NCI-H2196 treated with DMSO at 0.1 percent for 48 hours (cell line): ENCODE data around the gene RPS21.
A peak's percentile ranks its signal among the peaks of the same experiment; 100 is the strongest.

ENCODE experiments used
- DNase-seq: peaks from one replicate; lab custom pipeline; 2025; ENCODE audit not compliant: unreplicated experiment; lab: John Stamatoyannopoulos, UW

The RPS21 gene

DNA sequence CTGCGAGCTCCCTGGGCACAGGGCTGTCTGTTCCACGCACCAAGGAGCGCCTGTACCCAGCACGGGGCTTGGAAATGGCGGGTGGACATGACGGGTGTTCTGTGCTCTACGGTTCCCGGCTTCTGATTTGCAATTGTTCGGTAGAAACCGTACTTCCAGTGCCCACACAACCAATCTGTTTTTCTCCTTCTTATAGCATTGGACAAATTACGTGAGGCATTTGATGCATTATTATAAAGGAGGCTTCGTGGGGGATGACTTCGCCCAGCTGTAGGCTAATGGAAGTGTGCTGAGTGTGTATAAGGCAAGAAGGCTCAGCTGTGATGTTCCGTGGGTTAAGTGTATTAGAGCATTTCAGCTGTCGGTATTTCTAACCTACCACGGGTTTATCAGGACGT, 9.8 kb upstream of the RPS21 start:
- DNase-seq, result no peak

DNA sequence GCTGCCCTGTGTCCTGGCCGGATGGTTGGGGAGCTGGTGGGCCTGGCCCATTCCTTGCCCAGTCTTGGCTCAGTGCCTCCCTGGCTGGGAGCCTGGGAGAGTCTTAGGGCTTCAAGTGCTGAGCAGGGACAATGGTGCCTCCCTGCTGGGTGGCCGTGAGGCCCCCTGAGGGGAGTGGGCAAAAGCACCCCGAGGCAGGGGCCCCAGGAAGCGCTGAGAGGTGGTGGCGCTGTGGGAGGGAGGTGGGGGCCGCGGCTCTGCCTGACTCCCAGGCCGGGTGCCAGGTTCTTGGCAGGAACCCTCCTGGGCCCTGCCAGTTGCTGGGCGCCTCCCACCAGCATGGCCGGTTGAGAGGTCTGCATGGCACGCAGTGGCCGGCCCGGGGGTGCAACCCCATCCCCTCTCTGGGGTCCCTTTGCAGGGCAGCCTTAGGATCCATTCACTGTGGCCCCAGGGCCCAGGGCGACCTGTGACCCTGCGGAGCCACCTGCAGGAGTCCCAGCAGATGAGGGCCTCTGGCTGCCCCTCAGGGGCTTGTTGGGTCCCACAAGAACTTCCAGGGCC, 9.2 kb upstream of the RPS21 start:
- no peak for DNase-seq

DNA sequence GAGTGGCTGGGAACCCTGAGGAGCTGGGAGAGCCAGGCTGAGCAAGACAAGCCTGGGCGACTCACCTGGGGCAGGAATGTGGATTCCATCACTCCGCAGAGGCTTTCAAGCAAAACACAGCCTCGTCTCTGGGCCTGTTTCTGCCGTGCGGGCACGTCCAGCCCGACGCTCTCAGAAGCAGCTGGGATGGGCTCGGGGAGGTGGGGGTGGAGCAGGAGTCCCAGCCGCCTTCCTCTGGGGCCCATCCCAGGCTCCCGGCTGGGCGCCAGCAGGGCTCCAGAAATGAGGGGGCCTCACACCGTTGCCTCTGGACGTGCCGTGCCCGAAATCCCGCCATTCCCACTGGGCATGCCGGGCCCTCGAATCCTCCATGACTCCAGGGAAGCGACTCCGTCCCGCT, 8.7 kb upstream of the RPS21 start:
- DNase-seq, result no peak

- no peak for DNase-seq
These were observed 5.6 kb upstream of the RPS21 start for GRCh38 chr20:62381202-62381797.

GRCh38 chr20:62381842-62382241, 5.1 kb upstream of the RPS21 start:
- no peak for DNase-seq

GRCh38 chr20:62382306-62383198, 4.4 kb upstream of the RPS21 start:
- DNase-seq, result peak; percentile 78

DNA sequence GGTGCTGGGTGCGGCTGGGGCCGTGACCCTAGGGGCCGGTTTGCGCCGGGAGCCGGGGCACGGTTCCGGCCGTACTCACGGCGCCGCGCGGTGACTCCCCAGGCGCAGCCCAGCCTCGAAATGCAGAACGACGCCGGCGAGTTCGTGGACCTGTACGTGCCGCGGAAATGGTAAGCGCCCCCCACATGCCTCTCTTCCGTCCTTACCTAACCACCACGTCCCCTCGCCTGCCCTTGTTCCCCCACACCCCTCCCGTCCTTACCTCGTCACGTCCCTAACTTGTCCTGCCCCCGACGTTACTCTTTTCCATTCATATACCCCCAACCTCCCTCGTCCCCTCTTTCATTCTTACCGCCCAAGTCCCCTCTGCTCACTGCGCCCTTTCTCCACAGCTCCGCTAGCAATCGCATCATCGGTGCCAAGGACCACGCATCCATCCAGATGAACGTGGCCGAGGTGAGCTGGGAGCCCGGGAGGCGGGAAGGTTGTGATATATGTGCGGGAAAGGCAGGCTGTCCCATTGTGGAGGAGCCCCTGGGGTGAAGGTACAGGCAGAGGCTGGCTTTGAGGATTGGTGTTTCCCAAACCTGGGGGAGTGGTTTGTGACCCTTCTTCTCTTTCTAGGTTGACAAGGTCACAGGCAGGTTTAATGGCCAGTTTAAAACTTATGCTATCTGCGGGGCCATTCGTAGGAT, 463 bp downstream of the RPS21 start:
- DNase-seq, result no peak

DNA sequence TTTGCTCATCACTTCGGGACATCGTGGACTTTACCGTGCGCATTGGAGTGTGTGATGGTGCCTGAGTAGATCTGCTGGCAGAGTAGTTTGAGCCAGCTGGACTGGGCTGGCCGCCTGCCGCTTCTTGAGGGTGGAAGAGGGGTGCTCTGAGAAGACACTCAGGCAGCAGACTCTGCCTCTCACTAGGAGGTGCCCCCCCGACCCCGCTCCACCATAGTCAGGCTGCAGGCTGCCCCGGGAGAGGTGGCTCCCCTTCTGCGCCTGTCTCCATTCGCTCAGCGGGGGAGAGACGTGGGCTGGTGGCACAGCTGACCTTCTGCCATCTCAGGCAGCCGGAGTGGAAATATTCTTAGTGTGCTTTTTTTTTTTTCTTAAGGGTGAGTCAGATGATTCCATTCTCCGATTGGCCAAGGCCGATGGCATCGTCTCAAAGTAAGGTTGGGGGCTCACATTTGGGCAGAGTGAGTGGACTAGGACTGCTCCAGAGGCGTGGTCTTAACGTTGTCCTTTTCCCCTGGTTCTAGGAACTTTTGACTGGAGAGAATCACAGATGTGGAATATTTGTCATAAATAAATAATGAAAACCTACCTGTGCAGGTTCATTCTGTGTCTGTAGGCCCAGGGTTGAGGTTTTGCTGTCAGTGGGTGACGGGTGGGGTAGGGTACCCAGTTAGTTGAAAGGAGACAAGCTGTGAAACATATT, 1.2 kb downstream of the RPS21 start:
- DNase-seq, result no peak

- DNase-seq, result no peak
These were observed 2.1 kb downstream of the RPS21 start for GRCh38 chr20:62388839-62389600.

DNA sequence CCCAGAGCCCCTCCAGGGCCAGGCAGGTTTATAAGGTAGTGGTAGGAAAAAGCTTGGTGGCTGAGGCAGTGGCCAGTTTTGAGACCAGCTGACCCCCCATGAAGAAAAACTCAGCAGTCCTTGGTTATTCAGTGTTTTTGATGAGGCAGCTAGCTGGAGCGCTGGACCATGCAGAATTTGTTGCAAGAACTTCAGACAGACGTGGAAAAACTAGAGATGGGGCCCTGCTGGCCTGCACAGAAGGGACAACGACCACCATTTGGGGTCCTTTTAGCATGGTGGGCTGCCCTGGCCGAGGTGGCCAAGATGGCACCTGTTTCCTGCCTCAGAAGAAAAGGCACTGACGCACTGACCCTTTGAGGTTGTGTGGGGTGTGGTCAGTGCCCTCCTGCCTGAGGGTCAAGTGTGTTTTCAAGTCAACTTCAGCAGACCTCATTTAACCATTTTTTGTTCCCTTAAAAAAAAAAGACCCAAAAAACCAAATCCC, 2.7 kb downstream of the RPS21 start:
- no peak for DNase-seq

- DNase-seq, result no peak
These were observed 3.6 kb downstream of the RPS21 start for GRCh38 chr20:62390317-62391164.

GRCh38 chr20:62391165-62392076, 4.5 kb downstream of the RPS21 start:
- no peak for DNase-seq

DNA sequence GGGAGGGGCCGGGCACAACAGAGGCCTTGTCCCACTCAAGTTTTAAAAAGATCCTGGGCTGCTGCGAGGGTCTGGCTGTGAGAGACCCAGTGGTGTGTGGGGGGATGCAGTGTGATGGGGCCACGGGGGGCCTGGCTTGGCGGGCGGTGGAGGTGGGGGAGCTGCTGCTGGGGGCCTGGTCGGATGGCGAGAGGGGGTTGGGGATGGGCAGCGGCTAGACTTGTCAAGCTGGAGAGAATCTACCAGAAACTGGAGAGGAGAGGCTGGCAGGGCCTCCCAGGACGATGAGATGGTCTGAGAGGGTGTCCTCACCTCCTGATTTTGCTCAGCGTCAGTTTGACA, 5.1 kb downstream of the RPS21 start:
- DNase-seq, result no peak

- no peak for DNase-seq
These were observed 5.9 kb downstream of the RPS21 start for GRCh38 chr20:62392621-62393334.

DNA sequence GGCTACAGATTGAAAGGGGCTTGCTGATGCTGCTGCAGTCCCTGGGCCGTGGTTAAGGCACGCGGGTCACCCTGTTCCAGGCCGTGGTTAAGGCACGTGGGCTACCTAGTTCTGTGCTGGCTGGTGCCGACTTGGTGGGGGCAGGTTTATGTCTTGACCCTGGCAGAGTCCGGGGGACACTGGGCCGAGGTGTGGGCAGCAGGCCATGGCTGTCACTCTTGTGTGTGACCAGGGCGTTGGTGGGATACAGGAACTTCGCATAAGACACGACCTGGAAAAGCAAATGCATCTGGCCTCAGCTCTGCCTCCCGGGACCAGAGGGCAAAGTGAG, 6.4 kb downstream of the RPS21 start:
- DNase-seq, result no peak

GRCh38 chr20:62393830-62394229, 6.9 kb downstream of the RPS21 start:
- no peak for DNase-seq

DNA sequence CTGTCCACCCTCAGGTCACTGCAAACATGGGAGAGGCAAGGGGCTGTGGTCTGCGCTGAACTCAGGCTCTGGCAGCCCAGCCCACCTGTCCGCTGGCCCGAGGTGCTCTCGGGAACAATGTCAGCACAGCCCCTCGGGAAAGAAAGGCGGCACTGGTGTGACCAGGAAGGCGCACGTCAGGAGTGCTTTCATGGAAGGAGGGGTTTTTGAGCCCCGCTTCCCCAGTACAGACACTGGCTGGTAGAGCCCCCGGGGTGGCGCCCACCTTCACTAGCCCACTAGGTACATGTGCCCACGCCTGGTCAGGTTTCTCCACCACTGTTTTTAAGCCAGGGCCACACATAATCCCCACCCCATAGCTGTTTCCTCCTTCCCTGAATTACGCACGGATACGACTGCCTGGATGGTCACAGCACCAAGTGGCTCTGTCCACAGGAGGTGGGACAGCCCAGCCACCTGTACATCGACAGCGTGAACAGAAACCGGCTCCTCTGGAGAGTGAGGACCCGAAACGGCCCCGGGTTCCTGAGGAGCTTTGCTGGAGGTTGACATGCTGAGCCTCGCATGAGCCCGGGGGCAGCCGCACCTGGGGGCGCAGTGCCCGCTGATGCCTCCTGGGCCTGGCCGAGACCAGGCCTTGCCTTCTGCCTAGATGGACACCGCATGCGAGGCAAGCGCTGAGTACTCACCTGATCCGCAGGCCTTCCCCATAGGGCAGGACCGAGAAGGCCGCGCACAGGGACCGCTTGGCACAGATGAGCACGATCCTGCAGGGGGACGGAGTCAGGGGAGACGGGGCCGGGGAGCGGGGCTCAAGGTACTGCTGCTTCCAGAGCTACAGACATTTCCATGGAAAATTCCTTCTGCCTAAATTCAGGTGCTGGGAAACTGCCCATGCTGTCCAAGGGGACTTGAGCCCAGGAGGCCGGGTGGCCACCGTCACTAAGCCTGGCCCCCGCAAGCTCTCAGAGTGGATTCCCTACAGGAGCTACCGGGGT, 7.6 kb downstream of the RPS21 start:
- DNase-seq, result no peak
